WTC11 (cell line): ENCODE results near the gene CALCB. TPM values are rescaled to one million over a fixed set of nuclear protein-coding genes. Genes with fewer than 3 reads are reported as not detected.

ENCODE experiments used
- ATAC-seq: fragments of 200-7000 bp; cut with Tn5 transposase; 2 replicates; pipeline ENCODE4 v1.10.0; 2021; ENCODE audit warnings: mild to moderate bottlenecking, moderate library complexity
- CTCF ChIA-PET: fragments of 300-600 bp; sonication (Branson Sonifier 250); formaldehyde crosslinking; loops from one replicate; lab custom pipeline; 2021; ENCODE audit warnings: antibody characterized with exemption; lab: Charles Lee
- POLR2A ChIA-PET: fragments of 350-600 bp; sonication (Branson Sonifier 250); formaldehyde crosslinking; loops from one replicate; lab custom pipeline; 2021; ENCODE audit warnings: antibody characterized with exemption; lab: Charles Lee
- DNase-seq: peaks from one replicate; pipeline ENCODE4 v3.0.0; 2021; ENCODE audit warnings: low spot score
- H3K27ac Mint-ChIP-seq: 2 replicates; pipeline ENCODE4 v1.8.0; 2021; ENCODE audit warnings: mixed read lengths
- H3K27me3 Mint-ChIP-seq: 2 replicates; pipeline ENCODE4 v1.8.0; 2021; ENCODE audit warnings: low read depth, mild to moderate bottlenecking, moderate library complexity, mixed read lengths
- H3K36me3 Mint-ChIP-seq: 2 replicates; pipeline ENCODE4 v1.8.0; 2021; ENCODE audit warnings: mixed read lengths
- H3K4me1 Mint-ChIP-seq: 2 replicates; pipeline ENCODE4 v1.8.0; 2022; ENCODE audit warnings: mixed read lengths
- H3K4me3 Mint-ChIP-seq: 2 replicates; pipeline ENCODE4 v1.8.0; 2021; ENCODE audit warnings: mild to moderate bottlenecking, moderate library complexity, mixed read lengths
- H3K9me3 Mint-ChIP-seq: 2 replicates; pipeline ENCODE4 v1.8.0; 2021; ENCODE audit warnings: mixed read lengths
- FOXJ3 ChIP-seq: sonication (generic); formaldehyde crosslinking; IDR thresholded peaks from 2 replicates; pipeline ENCODE4 v1.9.0; 2021; ENCODE audit warnings: missing genetic modification reagents, mild to moderate bottlenecking, borderline replicate concordance
- MLX ChIP-seq: sonication (generic); formaldehyde crosslinking; IDR thresholded peaks from 2 replicates; pipeline ENCODE4 v1.8.1; 2023; ENCODE audit warnings: mild to moderate bottlenecking, missing genetic modification reagents, moderate library complexity
- NFE2L1 ChIP-seq: sonication (generic); formaldehyde crosslinking; IDR thresholded peaks from 2 replicates; pipeline ENCODE4 v1.8.1; 2023; ENCODE audit warnings: missing genetic modification reagents
- RELA ChIP-seq: sonication (generic); formaldehyde crosslinking; IDR thresholded peaks from 2 replicates; pipeline ENCODE4 v1.8.1; 2022; ENCODE audit warnings: missing genetic modification reagents, mild to moderate bottlenecking, borderline replicate concordance
- SP1 ChIP-seq: sonication (generic); formaldehyde crosslinking; conservative IDR thresholded peaks from 2 replicates; pipeline ENCODE4 v1.8.1; 2022; ENCODE audit warnings: missing genetic modification reagents
- TEAD1 ChIP-seq: sonication (generic); formaldehyde crosslinking; IDR thresholded peaks from 2 replicates; pipeline ENCODE4 v1.8.0; 2022; ENCODE audit warnings: mild to moderate bottlenecking, missing genetic modification reagents
- ZMAT4 ChIP-seq: fragments of 250-450 bp; sonication (Bioruptor Pico); IDR thresholded peaks from 2 replicates; pipeline ENCODE4 v1.9.0; 2021; ENCODE audit warnings: mild to moderate bottlenecking
- total RNA-seq: library from RNA; stranded (reverse); gene quantifications from 3 replicates; pipeline ENCODE4 v1.2.3, GENCODE V29; 2021

Gene CALCB
- total RNA-seq, 1 experiment from 2014 or later, result 3.2 TPM

DNA sequence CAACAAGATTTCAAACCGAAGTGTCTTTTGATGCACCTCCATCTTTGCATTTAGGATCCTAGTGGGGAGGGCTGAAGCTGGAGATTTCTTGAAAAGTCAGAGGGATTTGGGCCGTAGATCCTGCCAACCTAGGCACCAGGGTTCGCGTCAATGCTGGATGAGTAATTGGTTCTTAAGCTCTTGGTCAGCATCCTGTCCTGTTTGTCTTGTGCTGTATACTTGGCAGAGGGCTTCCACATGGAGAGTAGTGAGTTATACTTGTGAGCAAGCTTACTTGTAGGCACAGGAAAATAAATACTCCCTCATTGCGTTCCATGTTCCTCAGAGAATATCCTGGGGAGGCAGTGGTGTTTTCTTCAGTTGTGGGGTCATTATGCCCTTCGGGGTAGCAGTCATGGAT is 53.9 kb downstream of the CALCB start:
- ATAC-seq (no peak), DNase-seq (no peak)
- Mint-ChIP-seq H3K27me3 (no peaks in the 10 kb centered on the region), H3K27ac (no peak overlapping the region), H3K4me3 (no peak overlapping the region), H3K9me3 (no peaks in the 10 kb centered on the region), H3K36me3 (no peaks in the 10 kb centered on the region), H3K4me1 (no peaks in the 10 kb centered on the region)
- ChIA-PET POLR2A (no interaction called here), CTCF (interaction anchor here (1.2 to 3.1 kb wide), 2 partner anchors 26 to 219 kb away, joined by 3 to 13 read pairs; no protein-coding TSS in a partner anchor)
- TF ChIP-seq TEAD1 (CRISPR knock-in tag) (no peak), NFE2L1 (CRISPR knock-in tag) (no peak), ZMAT4 (no peak), FOXJ3 (CRISPR knock-in tag) (no peak), RELA (CRISPR knock-in tag) (no peak), SP1 (CRISPR knock-in tag) (no peak), MLX (CRISPR knock-in tag) (no peak)

Other genes starting within 250 kb of the CALCB start
- gene CYP2R1, start 181.4 kb upstream of the CALCB start, total RNA-seq, result 14.9 to 23.1 TPM (median 18.3 TPM) in 3 replicates
- gene CALCA, start 101.2 kb upstream of the CALCB start, total RNA-seq, result 0.41 to 0.62 TPM (median 0.42 TPM) in 3 replicates
- gene INSC, start 41.3 kb downstream of the CALCB start, total RNA-seq, result 0.44 to 0.76 TPM (median 0.73 TPM) in 3 replicates